ENCODE data around the gene SPRN.
A peak's percentile ranks its signal among the peaks of the same experiment; 100 is the strongest.
"Not testable (repeated sequence)": the region's sequence is repeated elsewhere in the genome, so short reads cannot be mapped to it uniquely, and the experiment has no call there.

The SPRN gene

GRCh38 chr10:133383551-133383950, 40.9 kb downstream of the SPRN start:
- no peak for DNase-seq

- DNase-seq: no peak
These were observed 43.4 kb downstream of the SPRN start for GRCh38 chr10:133381036-133381435.

- no peak for DNase-seq
These were observed 44.4 kb downstream of the SPRN start for GRCh38 chr10:133379801-133380666.

- peak in 1 of 2 experiments; percentile 2 for DNase-seq
These were observed 45.1 kb downstream of the SPRN start, which contains the start of gene PAOX for GRCh38 chr10:133379152-133379800. Gene PAOX (plus strand): TSS chr10:133379262. CDS start chr10:133379317, 55 bp downstream.

GRCh38 chr10:133378251-133379096, 46.0 kb downstream of the SPRN start:
- DNase-seq: peak in 1 of 2 experiments; percentile 13

GRCh38 chr10:133377818-133378250, 46.6 kb downstream of the SPRN start:
- no peak for DNase-seq

- no peak for DNase-seq
These were observed 47.2 kb downstream of the SPRN start for GRCh38 chr10:133377025-133377817.

- not testable (repeated sequence) for DNase-seq
These were observed 48.2 kb downstream of the SPRN start for GRCh38 chr10:133376183-133376582.

- no peak for DNase-seq
These were observed 48.9 kb downstream of the SPRN start for GRCh38 chr10:133375357-133376115.

GRCh38 chr10:133373174-133374090, 51.0 kb downstream of the SPRN start, which contains the start of gene ECHS1:
Gene ECHS1 (minus strand): TSS chr10:133373354. CDS start chr10:133373333, 21 bp downstream.
- DNase-seq: peak; percentile 34 to 75

GRCh38 chr10:133372507-133372906, 51.9 kb downstream of the SPRN start:
- no peak for DNase-seq
